ENCODE results near the gene RALGPS1. TPM values are rescaled to one million over a fixed set of nuclear protein-coding genes. Genes with fewer than 3 reads are reported as not detected.
A peak's percentile ranks its signal among the peaks of the same experiment; 100 is the strongest.

Gene RALGPS1
- total RNA-seq, 1 experiment from 2014 or later, result 28.5 TPM

GRCh38 chr9:127245637-127246164 lies 331.1 kb downstream of the RALGPS1 start:
- Mint-ChIP-seq H3K4me3 (peak overlapping the region; percentile 87), H3K4me1 (peaks cover 60% of the 10 kb centered on the region), H3K36me3 (peaks cover 3% of the 10 kb centered on the region), H3K27ac (no peak overlapping the region), H3K27me3 (ENCODE audit: low read depth) (no peaks in the 10 kb centered on the region), H3K9me3 (no peaks in the 10 kb centered on the region)
- ChIA-PET CTCF (interaction anchor here (1.8 to 1.9 kb wide), 2 partner anchors 21 to 31 kb away, joined by 9 to 21 read pairs; no protein-coding TSS in a partner anchor), POLR2A (interaction anchor here (1.0 to 1.4 kb wide), 3 partner anchors 7 to 21 kb away, joined by 3 to 15 read pairs (median 6); no protein-coding TSS in a partner anchor)
- no peak for ATAC-seq
- DNase-seq (ENCODE audit: low spot score), result no peak
- TF ChIP-seq MAX (CRISPR knock-in tag; IDR thresholded peaks at IDR 0.05) (peak; percentile 11), NFE2L1 (CRISPR knock-in tag; IDR thresholded peaks at IDR 0.05) (no peak)

- TF ChIP-seq PRDM15 (CRISPR knock-in tag; IDR thresholded peaks at IDR 0.05), result no peak
- no peak for TF ChIP-seq E2F1 (CRISPR knock-in tag; IDR thresholded peaks at IDR 0.05)
- no peak for TF ChIP-seq AR (CRISPR knock-in tag; IDR thresholded peaks at IDR 0.05)
- no peak for TF ChIP-seq NFYB (CRISPR knock-in tag; conservative IDR thresholded peaks at IDR 0.05; ENCODE audit: low read depth)
- no peak for TF ChIP-seq FOXP1 (CRISPR knock-in tag; IDR thresholded peaks at IDR 0.05; ENCODE audit: borderline replicate concordance)
- TF ChIP-seq ZMAT4 (CRISPR knock-in tag; IDR thresholded peaks at IDR 0.05), result no peak
- no peak for TF ChIP-seq SOX15 (CRISPR knock-in tag; IDR thresholded peaks at IDR 0.05)
- TF ChIP-seq EMX1 (CRISPR knock-in tag; IDR thresholded peaks at IDR 0.05), result no peak
- H3K9me3 Mint-ChIP-seq, result peaks cover 4% of the 10 kb centered on the region; the same call in 1 of the 2 replicates
- no peaks in the 10 kb centered on the region for H3K27me3 Mint-ChIP-seq (ENCODE audit: low read depth)
- CTCF ChIA-PET, result interaction anchor here (1.2 kb wide), 1 partner anchor 170 kb away, joined by 4 read pairs; no protein-coding TSS in a partner anchor
- ATAC-seq (no peak), DNase-seq (ENCODE audit: low spot score) (no peak)
- peaks cover 14% of the 10 kb centered on the region for H3K36me3 Mint-ChIP-seq
- POLR2A ChIA-PET, result interaction anchor here (0.8 kb wide), 1 partner anchor 24 kb away, joined by 4 read pairs; no protein-coding TSS in a partner anchor
- H3K4me3 Mint-ChIP-seq, result no peak overlapping the region
- no peak overlapping the region for H3K27ac Mint-ChIP-seq
- peaks cover 59% of the 10 kb centered on the region for H3K4me1 Mint-ChIP-seq
Measured at GRCh38 chr9:127248241-127248640, 333.7 kb downstream of the RALGPS1 start.

GRCh38 chr9:127249877-127250276 lies 335.3 kb downstream of the RALGPS1 start:
- peak overlapping the region; percentile 20; the same call in 1 of the 2 replicates for H3K27ac Mint-ChIP-seq

More at GRCh38 chr9:127249877-127250276, 335.3 kb downstream of the RALGPS1 start:
- ATAC-seq, result no peak
- H3K4me1 Mint-ChIP-seq, result peaks cover 68% of the 10 kb centered on the region
- no peak for DNase-seq (ENCODE audit: low spot score)
- H3K36me3 Mint-ChIP-seq, result peaks cover 25% of the 10 kb centered on the region
- no peak for TF ChIP-seq ESRRA (CRISPR knock-in tag; IDR thresholded peaks at IDR 0.05; ENCODE audit: borderline replicate concordance)
- POLR2A ChIA-PET, result no interaction called here
- CTCF ChIA-PET, result no interaction called here
- no peaks in the 10 kb centered on the region for H3K27me3 Mint-ChIP-seq (ENCODE audit: low read depth)
- peaks cover 11% of the 10 kb centered on the region for H3K9me3 Mint-ChIP-seq
- no peak overlapping the region for H3K4me3 Mint-ChIP-seq
